Progenitor cell of endocrine pancreas (in vitro differentiated cells): ENCODE measurements around the gene TWSG1. TPM values are rescaled to one million over a fixed set of nuclear protein-coding genes. Genes with fewer than 3 reads are reported as not detected.

Experiments used
- DNase-seq: peaks from one replicate; pipeline ENCODE4 v3.0.0; 2021; ENCODE audit warnings: low spot score; ENCODE audit not compliant: unreplicated experiment
- H3K27ac Mint-ChIP-seq: 2 replicates; pipeline ENCODE4 v1.8.0; 2021; ENCODE audit warnings: mild to moderate bottlenecking, moderate library complexity, mixed read lengths
- H3K27me3 Mint-ChIP-seq: 2 replicates; pipeline ENCODE4 v1.8.0; 2021; ENCODE audit warnings: mixed read lengths
- H3K36me3 Mint-ChIP-seq: 2 replicates; pipeline ENCODE4 v1.8.0; 2022; ENCODE audit warnings: mixed read lengths; ENCODE audit not compliant: insufficient read depth
- H3K4me1 Mint-ChIP-seq: 2 replicates; pipeline ENCODE4 v1.8.0; 2021; ENCODE audit warnings: low read depth, mixed read lengths
- H3K4me3 Mint-ChIP-seq: 2 replicates; pipeline ENCODE4 v1.8.0; 2021; ENCODE audit warnings: low read depth, mild to moderate bottlenecking, moderate library complexity, mixed read lengths
- H3K9me3 Mint-ChIP-seq: 2 replicates; pipeline ENCODE4 v1.8.0; 2021; ENCODE audit warnings: low read depth, mixed read lengths
- total RNA-seq: library from RNA; stranded (reverse); gene quantifications from 2 replicates; pipeline ENCODE4 v1.2.1, GENCODE V29; 2021
- TF ChIP-seq, protein P1 (sequence below): fragments of 200-600 bp; sonication (generic); IDR thresholded peaks from one replicate; pipeline ENCODE4 v1.5.0; 2021; ENCODE audit warnings: antibody characterized with exemption, mild to moderate bottlenecking; ENCODE audit not compliant: unreplicated experiment

The TWSG1 gene
- total RNA-seq, 1 donor from 2014 or later = 38.1 TPM

DNA sequence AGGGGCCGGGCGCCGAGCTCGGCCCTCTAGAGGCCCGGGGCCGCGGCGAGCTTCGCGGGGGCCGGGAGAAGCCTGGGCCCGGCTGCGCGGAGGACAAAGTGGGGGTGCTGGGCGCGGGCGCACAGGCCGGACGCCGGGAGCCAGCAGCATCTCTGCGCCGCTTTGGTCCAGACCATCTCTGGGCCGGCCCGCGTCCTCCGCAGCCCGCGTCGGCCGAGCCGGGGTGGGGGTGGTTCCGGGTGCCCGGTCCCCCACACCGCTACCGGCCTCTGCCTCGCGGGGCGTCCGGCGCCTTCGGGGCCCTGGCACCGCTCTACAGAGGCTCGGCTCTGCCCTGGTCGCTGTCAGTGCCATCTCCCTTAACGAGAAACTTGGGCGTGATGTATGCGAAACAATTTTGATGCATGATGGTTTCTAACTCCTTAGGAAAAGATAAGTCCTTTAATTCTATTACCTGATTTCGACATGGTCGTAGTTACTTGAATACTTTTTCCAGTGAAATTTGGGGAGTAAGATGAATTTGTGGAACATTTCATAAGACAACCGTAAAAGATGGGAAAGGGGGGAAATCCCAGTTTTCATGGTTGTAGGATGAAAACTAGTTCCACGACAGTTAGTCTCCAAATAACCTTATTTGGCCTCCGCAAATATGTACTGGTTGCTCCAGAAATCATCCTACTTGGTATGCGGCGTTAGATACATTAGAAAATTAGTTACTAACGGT, 562 bp downstream of the TWSG1 start:
- peak; percentile 45 for DNase-seq

DNA sequence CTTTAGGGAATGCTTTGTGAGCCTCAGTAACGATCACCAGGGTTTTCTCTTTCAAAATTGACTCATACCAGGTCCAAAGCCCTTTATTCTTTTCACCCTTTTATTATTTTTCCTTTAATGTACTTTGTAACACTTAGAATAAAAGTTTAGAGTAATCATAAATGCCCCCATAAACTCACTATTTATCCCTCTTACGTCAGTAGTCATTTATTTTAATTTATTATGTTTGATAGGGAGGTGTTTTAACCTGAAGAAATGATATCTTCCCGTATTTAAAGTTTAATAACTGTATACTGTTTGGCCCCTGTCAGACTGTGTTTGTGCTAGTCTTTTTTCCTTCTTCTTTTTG, 1.1 kb downstream of the TWSG1 start:
- Mint-ChIP-seq H3K36me3 (peaks cover 5% of the 10 kb centered on the region), H3K4me3 (peak overlapping the region; percentile 87), H3K9me3 (no peaks in the 10 kb centered on the region), H3K27ac (no peak overlapping the region), H3K27me3 (peaks cover 14% of the 10 kb centered on the region), H3K4me1 (peaks cover 6% of the 10 kb centered on the region)
- TF ChIP-seq, protein P1, sequence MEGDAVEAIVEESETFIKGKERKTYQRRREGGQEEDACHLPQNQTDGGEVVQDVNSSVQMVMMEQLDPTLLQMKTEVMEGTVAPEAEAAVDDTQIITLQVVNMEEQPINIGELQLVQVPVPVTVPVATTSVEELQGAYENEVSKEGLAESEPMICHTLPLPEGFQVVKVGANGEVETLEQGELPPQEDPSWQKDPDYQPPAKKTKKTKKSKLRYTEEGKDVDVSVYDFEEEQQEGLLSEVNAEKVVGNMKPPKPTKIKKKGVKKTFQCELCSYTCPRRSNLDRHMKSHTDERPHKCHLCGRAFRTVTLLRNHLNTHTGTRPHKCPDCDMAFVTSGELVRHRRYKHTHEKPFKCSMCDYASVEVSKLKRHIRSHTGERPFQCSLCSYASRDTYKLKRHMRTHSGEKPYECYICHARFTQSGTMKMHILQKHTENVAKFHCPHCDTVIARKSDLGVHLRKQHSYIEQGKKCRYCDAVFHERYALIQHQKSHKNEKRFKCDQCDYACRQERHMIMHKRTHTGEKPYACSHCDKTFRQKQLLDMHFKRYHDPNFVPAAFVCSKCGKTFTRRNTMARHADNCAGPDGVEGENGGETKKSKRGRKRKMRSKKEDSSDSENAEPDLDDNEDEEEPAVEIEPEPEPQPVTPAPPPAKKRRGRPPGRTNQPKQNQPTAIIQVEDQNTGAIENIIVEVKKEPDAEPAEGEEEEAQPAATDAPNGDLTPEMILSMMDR = no peak
- no peak for DNase-seq

More for the DNA sequence above, 562 bp downstream of the TWSG1 start:
- peak overlapping the region; percentile 87 for H3K4me3 Mint-ChIP-seq
- peaks cover 2% of the 10 kb centered on the region for H3K36me3 Mint-ChIP-seq
- peaks cover 6% of the 10 kb centered on the region for H3K4me1 Mint-ChIP-seq
- TF ChIP-seq, protein P1 = peak; percentile 42
- peaks cover 15% of the 10 kb centered on the region for H3K27me3 Mint-ChIP-seq
- H3K9me3 Mint-ChIP-seq = no peaks in the 10 kb centered on the region
- peak overlapping the region; percentile 91 for H3K27ac Mint-ChIP-seq

DNA sequence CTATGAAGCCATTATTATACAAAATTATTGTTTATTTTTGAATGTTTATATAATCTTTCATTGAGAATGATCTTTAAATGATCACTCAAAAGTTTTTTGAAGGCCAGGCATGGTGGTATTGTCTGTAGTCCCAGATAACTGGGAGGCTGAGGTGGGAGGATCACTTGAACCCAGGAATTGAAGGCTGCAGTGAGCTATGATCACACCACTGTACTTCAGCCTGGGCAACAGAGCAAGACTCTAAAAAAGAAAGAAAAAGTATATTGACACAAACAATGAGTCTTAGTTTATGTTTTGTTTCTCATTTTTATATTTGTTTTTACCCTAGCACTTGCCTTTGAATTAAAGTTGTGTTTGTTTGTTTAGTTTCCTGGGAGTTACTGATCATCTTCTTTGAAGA, 2.3 kb downstream of the TWSG1 start:
- no peak overlapping the region for H3K27ac Mint-ChIP-seq
- no peak for DNase-seq
- H3K36me3 Mint-ChIP-seq = peaks cover 9% of the 10 kb centered on the region
- peaks cover 6% of the 10 kb centered on the region for H3K4me1 Mint-ChIP-seq
- TF ChIP-seq, protein P1 = no peak
- H3K27me3 Mint-ChIP-seq = peaks cover 7% of the 10 kb centered on the region
- H3K9me3 Mint-ChIP-seq = no peaks in the 10 kb centered on the region
- no peak overlapping the region for H3K4me3 Mint-ChIP-seq

DNA sequence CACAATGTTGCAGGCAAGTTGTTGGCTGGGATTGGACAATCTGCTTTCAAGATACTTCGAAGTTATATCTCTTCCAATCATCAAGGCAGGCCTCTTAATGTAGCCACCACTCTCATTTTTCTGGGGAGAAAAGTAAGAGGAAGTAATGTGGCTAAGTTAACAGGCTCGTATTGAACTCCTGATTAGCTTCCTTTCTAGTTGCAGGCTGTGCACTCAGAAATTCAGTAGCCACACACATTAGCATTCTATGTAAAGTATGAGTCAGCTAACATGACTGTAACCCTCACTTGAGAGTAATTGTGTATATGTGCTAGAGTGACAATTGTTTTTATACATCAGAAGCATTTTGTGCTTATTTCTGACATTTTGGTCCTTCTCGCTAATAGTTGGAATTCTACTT, 3.3 kb downstream of the TWSG1 start:
- peaks cover 4% of the 10 kb centered on the region for H3K27me3 Mint-ChIP-seq
- H3K36me3 Mint-ChIP-seq = peaks cover 12% of the 10 kb centered on the region
- TF ChIP-seq, protein P1 = no peak
- H3K27ac Mint-ChIP-seq = no peak overlapping the region
- no peak overlapping the region for H3K4me3 Mint-ChIP-seq
- peaks cover 6% of the 10 kb centered on the region for H3K4me1 Mint-ChIP-seq
- H3K9me3 Mint-ChIP-seq = no peaks in the 10 kb centered on the region
- DNase-seq = no peak

DNA sequence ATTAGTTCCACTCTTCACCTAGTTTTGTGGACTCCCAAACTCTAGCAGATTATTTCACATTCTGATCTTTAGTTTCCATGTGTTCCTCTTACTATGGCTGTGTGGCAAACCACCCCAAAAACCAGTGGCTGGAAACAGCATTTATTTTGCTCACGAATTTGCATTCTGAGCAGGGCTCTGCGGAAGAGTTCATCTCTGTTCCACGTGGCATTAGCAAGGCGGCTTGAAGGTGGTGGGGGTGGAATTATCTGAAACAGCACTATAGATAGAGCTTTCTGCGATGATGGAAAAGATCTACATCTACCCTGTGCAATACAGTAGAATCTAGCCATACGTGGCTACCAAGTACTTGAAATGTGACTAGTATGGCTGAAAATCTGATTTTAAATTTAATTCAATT, 5.9 kb downstream of the TWSG1 start:
- Mint-ChIP-seq H3K36me3 (peaks cover 25% of the 10 kb centered on the region), H3K27me3 (no peaks in the 10 kb centered on the region), H3K4me1 (peaks cover 3% of the 10 kb centered on the region), H3K4me3 (no peak overlapping the region), H3K27ac (no peak overlapping the region), H3K9me3 (peaks cover 4% of the 10 kb centered on the region)
- TF ChIP-seq, protein P1 = no peak
- no peak for DNase-seq
